ENCODE results near the gene TPST2.

DNA sequence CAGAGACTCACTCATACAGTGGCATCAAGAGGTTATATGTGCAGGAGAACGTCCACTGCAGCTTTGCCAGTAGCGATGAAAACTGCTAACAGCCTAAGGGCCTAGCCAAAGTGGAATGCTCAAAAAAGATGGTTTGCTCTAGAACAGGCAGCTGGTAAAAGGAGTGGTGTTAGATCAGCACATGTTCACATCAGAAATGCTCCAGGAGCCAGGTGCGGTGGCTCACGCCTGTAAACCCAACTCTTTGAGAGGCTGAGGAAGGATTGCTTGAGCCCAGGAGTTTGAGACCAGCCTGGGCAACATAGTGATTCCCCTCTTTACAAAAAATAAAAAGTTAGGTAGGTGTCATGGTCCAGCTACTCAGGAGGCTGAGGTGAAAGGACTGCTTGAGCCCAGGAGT lies 67.3 kb downstream of the TPST2 start:
- TF ChIP-seq FOXK2 (IDR thresholded peaks at IDR 0.05) (no peak), SP1 (IDR thresholded peaks at IDR 0.05) (no peak), FOXA1 (IDR thresholded peaks at IDR 0.05) (no peak)
